SK-N-SH (cell line): ENCODE data around the gene AP3S2. TPM values are rescaled to one million over a fixed set of nuclear protein-coding genes. Genes with fewer than 3 reads are reported as not detected.

Experiments used
- CTCF ChIA-PET: fragments of 300-600, 350-600 bp; formaldehyde crosslinking; extraction: SDS; loops from one replicate; lab custom pipeline; 2021; lab: Yijun Ruan, JAX
- POLR2A ChIA-PET: fragments of 350-600 bp; sonication (Branson Sonifier 250); formaldehyde crosslinking; extraction: SDS; loops from one replicate; lab custom pipeline; 2020; ENCODE audit warnings: antibody characterized with exemption, inconsistent platforms; lab: Yijun Ruan, JAX
- DNase-seq: peaks from one replicate; pipeline ENCODE4 v3.0.0; 2012
- H2AFZ ChIP-seq: fragments of 200-600 bp; sonication (generic); 2 replicates; pipeline ENCODE4 v1.8.1; 2016; ENCODE audit warnings: antibody characterized with exemption, mild to moderate bottlenecking, low read depth
- H3F3A ChIP-seq: fragments of 200-600 bp; sonication (generic); replicated peaks from 2 replicates; pipeline ENCODE3; 2016; ENCODE audit warnings: antibody characterized with exemption, mild to moderate bottlenecking; ENCODE audit not compliant: insufficient read depth
- H3K27ac ChIP-seq, 2 experiments: fragments of 200-500 bp in 1 of 2; fragments of 200-600 bp in 1 of 2; sonication (Bioruptor generic) in 1 of 2; sonication (generic), shearing (Covaris generic) in 1 of 2; 2 replicates each; pipeline versions ENCODE4 v1.5.1 to v1.6.1; 2014 to 2016; ENCODE audit warnings: low read depth in 2 of 2, inconsistent platforms in 1 of 2, low read length in 1 of 2, mild to moderate bottlenecking in 1 of 2, mixed read lengths in 1 of 2
- H3K27me3 ChIP-seq: fragments of 200-600 bp; sonication (generic), shearing (Covaris generic); 2 replicates; pipeline ENCODE4 v1.6.1; 2016; ENCODE audit warnings: mixed run types; ENCODE audit not compliant: insufficient read depth
- H3K36me3 ChIP-seq, 2 experiments: fragments of 200-500 bp in 1 of 2; fragments of 200-600 bp in 1 of 2; sonication (Bioruptor generic) in 1 of 2; sonication (generic) in 1 of 2; replicated peaks in 1 of 2; 2 replicates each; pipeline versions ENCODE3 to v1.5.1; 2014 to 2016; ENCODE audit warnings: low read length in 1 of 2, mild to moderate bottlenecking in 1 of 2; ENCODE audit not compliant: insufficient read depth in 2 of 2, control insufficient read depth in 1 of 2
- H3K4me1 ChIP-seq, 2 experiments: fragments of 200-500 bp in 1 of 2; fragments of 200-600 bp in 1 of 2; sonication (Bioruptor generic) in 1 of 2; sonication (generic), shearing (Covaris generic) in 1 of 2; 2 replicates each; pipeline versions ENCODE4 v1.5.1 to v1.6.1; 2014 to 2016; ENCODE audit warnings: low read depth in 1 of 2, low read length in 1 of 2, mixed run types in 1 of 2; ENCODE audit not compliant: insufficient read depth in 2 of 2, control insufficient read depth in 1 of 2
- H3K4me2 ChIP-seq: fragments of 200-600 bp; sonication (generic), shearing (Covaris generic); 2 replicates; pipeline ENCODE4 v1.6.1; 2017; ENCODE audit warnings: mixed run types
- H3K4me3 ChIP-seq, 2 experiments: fragments of 200-500 bp in 1 of 2; fragments of 200-600 bp in 1 of 2; sonication (Bioruptor generic) in 1 of 2; sonication (generic), shearing (Covaris generic) in 1 of 2; 2 replicates each; pipeline versions ENCODE4 v1.5.1 to v1.8.1; 2014 to 2016; ENCODE audit warnings: low read depth in 2 of 2, inconsistent platforms in 1 of 2, low read length in 1 of 2, mild to moderate bottlenecking in 1 of 2, mixed read lengths in 1 of 2, moderate library complexity in 1 of 2
- H3K79me2 ChIP-seq: fragments of 200-600 bp; sonication (generic); 2 replicates; pipeline ENCODE4 v1.8.1; 2017; ENCODE audit warnings: mild to moderate bottlenecking; ENCODE audit not compliant: insufficient read depth
- H3K9ac ChIP-seq: fragments of 200-600 bp; sonication (generic); 2 replicates; pipeline ENCODE4 v1.6.1; 2017; ENCODE audit warnings: mixed run types
- H3K9me2 ChIP-seq: fragments of 200-600 bp; sonication (generic); 2 replicates; pipeline ENCODE4 v1.6.1; 2017; ENCODE audit warnings: mixed run types
- H3K9me3 ChIP-seq: fragments of 200-600 bp; sonication (generic); 2 replicates; pipeline ENCODE4 v1.6.1; 2017; ENCODE audit warnings: mixed run types, mild to moderate bottlenecking, moderate library complexity
- H4K20me1 ChIP-seq: fragments of 200-600 bp; sonication (generic); 2 replicates; pipeline ENCODE4 v1.6.1; 2017; ENCODE audit warnings: mild to moderate bottlenecking, mixed run types; ENCODE audit not compliant: insufficient read depth
- CHD2 ChIP-seq: fragments of 150-350 bp; IDR thresholded peaks from 2 replicates; pipeline ENCODE4 v1.6.1; 2018; ENCODE audit warnings: low read length; ENCODE audit not compliant: partially characterized antibody
- ELF1 ChIP-seq: IDR thresholded peaks from 2 replicates; pipeline ENCODE4 v1.4.0; 2012
- JUND ChIP-seq: IDR thresholded peaks from 2 replicates; pipeline ENCODE4 v1.4.0; 2012
- NFIC ChIP-seq: IDR thresholded peaks from 2 replicates; pipeline ENCODE4 v1.4.0; 2012; ENCODE audit warnings: borderline replicate concordance
- NRF1 ChIP-seq: IDR thresholded peaks from 2 replicates; pipeline ENCODE4 v1.6.1; 2012; ENCODE audit warnings: low read depth, mild to moderate bottlenecking, low read length
- POLR2AphosphoS5 ChIP-seq: IDR thresholded peaks from 2 replicates; pipeline ENCODE4 v1.6.1; 2012; ENCODE audit warnings: low read depth, low read length
- RFX5 ChIP-seq: IDR thresholded peaks from 2 replicates; pipeline ENCODE4 v1.6.1; 2012; ENCODE audit warnings: mild to moderate bottlenecking, improper control_type of control experiment, low read length
- RXRA ChIP-seq: IDR thresholded peaks from 2 replicates; pipeline ENCODE4 v1.4.0; 2012; ENCODE audit warnings: low read depth, mild to moderate bottlenecking, borderline replicate concordance
- SIN3A ChIP-seq: IDR thresholded peaks from 2 replicates; pipeline ENCODE4 v1.6.1; 2012; ENCODE audit warnings: low read depth, mild to moderate bottlenecking, low read length, moderate library complexity, borderline replicate concordance
- YY1 ChIP-seq: IDR thresholded peaks from 2 replicates; pipeline ENCODE4 v1.4.0; 2012; ENCODE audit warnings: low read depth, mild to moderate bottlenecking
- WGBS: methylation state at CpG from one replicate; pipeline ENCODE4 v1.1.6; 2017; ENCODE audit warnings: low lambda C conversion rate; 5-methylcytosine and 5-hydroxymethylcytosine counted together
- polyA plus RNA-seq, 3 experiments: library from polyadenylated mRNA; depleted of rRNA; stranded (reverse); fragments of >200 nt; gene quantifications; 2 replicates each; pipeline ENCODE4 v1.2.3, GENCODE V29; 2012
- TF ChIP-seq, protein P1 (sequence below): IDR thresholded peaks from 2 replicates; pipeline ENCODE4; 2012
- TF ChIP-seq, protein P2 (sequence below): IDR thresholded peaks from 2 replicates; pipeline ENCODE4 v1.4.0; 2012; ENCODE audit warnings: low read depth, borderline replicate concordance
- TF ChIP-seq, protein P3 (sequence below): IDR thresholded peaks from 2 replicates; pipeline ENCODE4 v1.6.1; 2012; ENCODE audit warnings: mild to moderate bottlenecking, low read depth, low read length, moderate library complexity
- TF ChIP-seq, protein P4 (sequence below): fragments of 150-350 bp; IDR thresholded peaks from 2 replicates; pipeline ENCODE4 v1.6.1; 2016; ENCODE audit warnings: mild to moderate bottlenecking, low read depth, low read length
- TF ChIP-seq, protein P5 (sequence below): fragments of 150-350 bp; IDR thresholded peaks from 2 replicates; pipeline ENCODE4 v1.6.1; 2017; ENCODE audit warnings: antibody characterized with exemption, low read length, low read depth, borderline replicate concordance

The AP3S2 gene
- polyA plus RNA-seq, 1 of the 3 experiments (the other 2 are of a cell fraction): 11.9 TPM

DNA sequence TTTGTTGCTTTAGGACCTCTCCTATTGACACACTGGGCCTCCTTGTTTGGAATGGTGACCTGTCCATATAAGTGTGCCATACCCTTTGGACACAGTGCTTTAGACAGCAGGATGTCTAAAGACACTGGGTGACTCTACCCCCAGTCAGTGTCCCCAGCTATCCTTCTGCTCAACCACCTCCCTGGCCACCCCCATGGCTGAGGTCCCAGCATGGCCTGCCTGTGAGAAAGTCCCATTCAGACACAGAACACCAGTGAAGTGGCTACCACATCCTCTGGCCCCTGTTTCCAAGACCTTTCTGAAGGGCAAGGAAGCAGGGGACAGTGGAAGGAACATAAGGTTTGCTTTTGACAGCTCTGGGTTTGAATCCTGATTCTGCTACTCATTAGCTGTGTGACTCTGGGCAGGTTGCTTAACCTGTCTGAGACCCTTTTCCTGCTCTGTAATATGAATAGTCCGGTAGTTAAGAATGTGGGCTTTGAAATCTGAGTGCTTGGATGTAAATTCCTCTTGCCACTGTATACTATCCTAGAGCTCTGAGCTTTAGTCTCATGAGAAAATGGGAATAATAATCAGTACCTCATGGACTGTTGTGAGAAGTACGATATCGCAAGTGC lies 6.3 kb upstream of the AP3S2 start:
- 100% methylated on average over 3 of the region's 3 CpGs for WGBS
- Histone ChIP-seq H3K9me2 (no peaks in the 10 kb centered on the region), H3K4me3 (no peak overlapping the region), H3K27me3 (no peaks in the 10 kb centered on the region), H3K4me2 (no peak overlapping the region), H3K79me2 (no peaks in the 10 kb centered on the region), H3K27ac (no peak overlapping the region), H3F3A (peaks cover 5% of the 10 kb centered on the region), H4K20me1 (no peaks in the 10 kb centered on the region), H3K4me1 (no peaks in the 10 kb centered on the region), H3K36me3 (peaks cover 0 to 9% of the 10 kb centered on the region in 2 experiments), H3K9me3 (no peaks in the 10 kb centered on the region), H2AFZ (no peak overlapping the region), H3K9ac (no peak overlapping the region)
- TF ChIP-seq, protein P1, sequence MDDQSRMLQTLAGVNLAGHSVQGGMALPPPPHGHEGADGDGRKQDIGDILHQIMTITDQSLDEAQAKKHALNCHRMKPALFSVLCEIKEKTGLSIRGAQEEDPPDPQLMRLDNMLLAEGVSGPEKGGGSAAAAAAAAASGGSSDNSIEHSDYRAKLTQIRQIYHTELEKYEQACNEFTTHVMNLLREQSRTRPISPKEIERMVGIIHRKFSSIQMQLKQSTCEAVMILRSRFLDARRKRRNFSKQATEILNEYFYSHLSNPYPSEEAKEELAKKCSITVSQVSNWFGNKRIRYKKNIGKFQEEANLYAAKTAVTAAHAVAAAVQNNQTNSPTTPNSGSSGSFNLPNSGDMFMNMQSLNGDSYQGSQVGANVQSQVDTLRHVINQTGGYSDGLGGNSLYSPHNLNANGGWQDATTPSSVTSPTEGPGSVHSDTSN: no peak
- TF ChIP-seq RXRA: no peak
- TF ChIP-seq, protein P2, sequence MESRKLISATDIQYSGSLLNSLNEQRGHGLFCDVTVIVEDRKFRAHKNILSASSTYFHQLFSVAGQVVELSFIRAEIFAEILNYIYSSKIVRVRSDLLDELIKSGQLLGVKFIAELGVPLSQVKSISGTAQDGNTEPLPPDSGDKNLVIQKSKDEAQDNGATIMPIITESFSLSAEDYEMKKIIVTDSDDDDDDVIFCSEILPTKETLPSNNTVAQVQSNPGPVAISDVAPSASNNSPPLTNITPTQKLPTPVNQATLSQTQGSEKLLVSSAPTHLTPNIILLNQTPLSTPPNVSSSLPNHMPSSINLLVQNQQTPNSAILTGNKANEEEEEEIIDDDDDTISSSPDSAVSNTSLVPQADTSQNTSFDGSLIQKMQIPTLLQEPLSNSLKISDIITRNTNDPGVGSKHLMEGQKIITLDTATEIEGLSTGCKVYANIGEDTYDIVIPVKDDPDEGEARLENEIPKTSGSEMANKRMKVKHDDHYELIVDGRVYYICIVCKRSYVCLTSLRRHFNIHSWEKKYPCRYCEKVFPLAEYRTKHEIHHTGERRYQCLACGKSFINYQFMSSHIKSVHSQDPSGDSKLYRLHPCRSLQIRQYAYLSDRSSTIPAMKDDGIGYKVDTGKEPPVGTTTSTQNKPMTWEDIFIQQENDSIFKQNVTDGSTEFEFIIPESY: no peak
- TF ChIP-seq, protein P3, sequence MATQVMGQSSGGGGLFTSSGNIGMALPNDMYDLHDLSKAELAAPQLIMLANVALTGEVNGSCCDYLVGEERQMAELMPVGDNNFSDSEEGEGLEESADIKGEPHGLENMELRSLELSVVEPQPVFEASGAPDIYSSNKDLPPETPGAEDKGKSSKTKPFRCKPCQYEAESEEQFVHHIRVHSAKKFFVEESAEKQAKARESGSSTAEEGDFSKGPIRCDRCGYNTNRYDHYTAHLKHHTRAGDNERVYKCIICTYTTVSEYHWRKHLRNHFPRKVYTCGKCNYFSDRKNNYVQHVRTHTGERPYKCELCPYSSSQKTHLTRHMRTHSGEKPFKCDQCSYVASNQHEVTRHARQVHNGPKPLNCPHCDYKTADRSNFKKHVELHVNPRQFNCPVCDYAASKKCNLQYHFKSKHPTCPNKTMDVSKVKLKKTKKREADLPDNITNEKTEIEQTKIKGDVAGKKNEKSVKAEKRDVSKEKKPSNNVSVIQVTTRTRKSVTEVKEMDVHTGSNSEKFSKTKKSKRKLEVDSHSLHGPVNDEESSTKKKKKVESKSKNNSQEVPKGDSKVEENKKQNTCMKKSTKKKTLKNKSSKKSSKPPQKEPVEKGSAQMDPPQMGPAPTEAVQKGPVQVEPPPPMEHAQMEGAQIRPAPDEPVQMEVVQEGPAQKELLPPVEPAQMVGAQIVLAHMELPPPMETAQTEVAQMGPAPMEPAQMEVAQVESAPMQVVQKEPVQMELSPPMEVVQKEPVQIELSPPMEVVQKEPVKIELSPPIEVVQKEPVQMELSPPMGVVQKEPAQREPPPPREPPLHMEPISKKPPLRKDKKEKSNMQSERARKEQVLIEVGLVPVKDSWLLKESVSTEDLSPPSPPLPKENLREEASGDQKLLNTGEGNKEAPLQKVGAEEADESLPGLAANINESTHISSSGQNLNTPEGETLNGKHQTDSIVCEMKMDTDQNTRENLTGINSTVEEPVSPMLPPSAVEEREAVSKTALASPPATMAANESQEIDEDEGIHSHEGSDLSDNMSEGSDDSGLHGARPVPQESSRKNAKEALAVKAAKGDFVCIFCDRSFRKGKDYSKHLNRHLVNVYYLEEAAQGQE: no peak
- no peak for TF ChIP-seq ELF1
- TF ChIP-seq, protein P4, sequence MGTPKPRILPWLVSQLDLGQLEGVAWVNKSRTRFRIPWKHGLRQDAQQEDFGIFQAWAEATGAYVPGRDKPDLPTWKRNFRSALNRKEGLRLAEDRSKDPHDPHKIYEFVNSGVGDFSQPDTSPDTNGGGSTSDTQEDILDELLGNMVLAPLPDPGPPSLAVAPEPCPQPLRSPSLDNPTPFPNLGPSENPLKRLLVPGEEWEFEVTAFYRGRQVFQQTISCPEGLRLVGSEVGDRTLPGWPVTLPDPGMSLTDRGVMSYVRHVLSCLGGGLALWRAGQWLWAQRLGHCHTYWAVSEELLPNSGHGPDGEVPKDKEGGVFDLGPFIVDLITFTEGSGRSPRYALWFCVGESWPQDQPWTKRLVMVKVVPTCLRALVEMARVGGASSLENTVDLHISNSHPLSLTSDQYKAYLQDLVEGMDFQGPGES: no peak
- TF ChIP-seq CHD2: no peak
- no peak for TF ChIP-seq RFX5
- TF ChIP-seq, protein P5, sequence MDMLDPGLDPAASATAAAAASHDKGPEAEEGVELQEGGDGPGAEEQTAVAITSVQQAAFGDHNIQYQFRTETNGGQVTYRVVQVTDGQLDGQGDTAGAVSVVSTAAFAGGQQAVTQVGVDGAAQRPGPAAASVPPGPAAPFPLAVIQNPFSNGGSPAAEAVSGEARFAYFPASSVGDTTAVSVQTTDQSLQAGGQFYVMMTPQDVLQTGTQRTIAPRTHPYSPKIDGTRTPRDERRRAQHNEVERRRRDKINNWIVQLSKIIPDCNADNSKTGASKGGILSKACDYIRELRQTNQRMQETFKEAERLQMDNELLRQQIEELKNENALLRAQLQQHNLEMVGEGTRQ: no peak
- no peak for TF ChIP-seq NRF1
- no peak for TF ChIP-seq SIN3A
- TF ChIP-seq POLR2AphosphoS5: no peak
- no peak for TF ChIP-seq NFIC
- no peak for TF ChIP-seq JUND
- TF ChIP-seq YY1: no peak
- DNase-seq: no peak
- POLR2A ChIA-PET: no interaction called here
- CTCF ChIA-PET: interaction anchor here (3.0 kb wide), 1 partner anchor 71 kb away, joined by 13 read pairs; no protein-coding TSS in a partner anchor
